ENCODE data around the gene PHF21B. TPM values are rescaled to one million over a fixed set of nuclear protein-coding genes. Genes with fewer than 3 reads are reported as not detected.

PHF21B gene
- total RNA-seq, 1 donor from 2014 or later = 4.6 TPM

DNA sequence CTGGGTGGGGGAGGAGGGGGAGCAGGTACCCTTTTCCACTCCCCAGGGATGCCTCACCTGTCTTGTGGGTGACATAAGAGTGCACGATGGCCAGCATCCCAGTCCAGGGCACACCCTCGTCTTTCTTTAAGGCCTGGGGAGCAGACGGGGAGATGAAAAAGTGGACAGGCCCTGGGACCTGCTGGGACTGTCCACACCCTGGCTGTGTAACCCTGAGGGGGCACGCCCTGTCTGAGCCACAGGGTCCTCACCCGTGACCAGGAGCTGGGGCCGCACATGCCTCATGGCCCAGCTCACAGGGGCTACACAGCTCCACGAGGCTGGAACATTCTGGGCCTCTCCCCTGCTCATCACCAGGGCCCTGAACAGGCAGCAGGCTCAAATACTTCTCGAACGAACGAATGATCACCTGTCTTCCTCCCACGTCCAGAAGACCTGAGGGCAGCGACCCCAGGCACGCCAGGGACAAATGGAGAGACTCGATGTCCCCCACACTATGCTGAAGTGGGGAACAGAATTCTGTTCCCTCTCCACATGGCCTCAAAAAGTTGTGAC, 123.9 kb downstream of the PHF21B start:
- Mint-ChIP-seq H3K27me3 (ENCODE audit: unreplicated experiment) (peaks cover 2% of the 10 kb centered on the region), H3K4me3 (ENCODE audit: unreplicated experiment) (no peak overlapping the region), H3K27ac (ENCODE audit: unreplicated experiment) (no peak overlapping the region), H3K4me1 (ENCODE audit: unreplicated experiment) (no peaks in the 10 kb centered on the region), H3K36me3 (ENCODE audit: low read depth, unreplicated experiment) (peaks cover 4% of the 10 kb centered on the region), H3K9me3 (ENCODE audit: unreplicated experiment) (no peaks in the 10 kb centered on the region)
- no peak for DNase-seq (ENCODE audit: low spot score)
- TF ChIP-seq CTCF (IDR thresholded peaks at IDR 0.05; ENCODE audit: unreplicated experiment) = no peak

DNA sequence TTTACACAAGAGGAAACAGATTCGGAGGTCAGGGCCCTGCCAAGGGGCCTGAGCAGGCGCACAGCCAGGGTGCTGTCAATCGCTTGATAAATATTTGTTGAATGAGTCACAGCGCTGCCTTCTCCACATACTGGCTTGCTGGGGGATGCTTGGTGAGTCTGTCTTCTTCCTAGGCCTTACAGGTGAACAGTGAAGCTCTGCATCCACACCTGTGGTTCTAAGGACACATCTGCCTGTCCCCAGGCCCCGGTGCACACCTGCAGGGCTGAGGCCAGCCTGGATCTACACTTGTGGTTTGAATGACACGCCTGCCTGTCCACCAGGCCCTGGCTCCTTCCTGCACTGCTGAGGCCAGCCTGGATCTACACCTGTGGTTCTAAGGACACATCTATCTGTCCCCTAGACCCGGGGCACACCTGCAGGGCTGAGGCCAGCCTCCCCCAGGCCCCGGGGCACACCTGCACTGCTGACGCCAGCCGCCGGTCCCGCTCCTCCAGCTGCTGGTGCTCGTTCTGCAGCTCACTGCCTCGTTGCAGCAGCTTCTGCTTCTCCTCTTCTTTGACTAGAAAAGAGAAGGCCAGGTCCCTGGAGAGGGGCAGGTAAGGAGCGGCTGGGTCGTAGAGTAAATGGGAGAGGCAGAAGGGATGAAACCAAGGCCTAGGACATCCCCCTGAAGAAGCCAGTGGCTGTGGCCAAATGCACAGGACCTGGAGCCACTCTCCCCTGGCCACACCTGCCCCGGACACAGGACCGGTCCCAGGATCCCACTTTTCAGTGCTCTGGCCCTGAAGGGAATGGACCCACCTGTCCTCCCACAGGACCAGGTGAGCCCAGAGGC, 124.6 kb downstream of the PHF21B start:
- Mint-ChIP-seq H3K9me3 (ENCODE audit: unreplicated experiment) (no peaks in the 10 kb centered on the region), H3K27me3 (ENCODE audit: unreplicated experiment) (peaks cover under 1% of the 10 kb centered on the region), H3K4me3 (ENCODE audit: unreplicated experiment) (no peak overlapping the region), H3K27ac (ENCODE audit: unreplicated experiment) (no peak overlapping the region), H3K4me1 (ENCODE audit: unreplicated experiment) (no peaks in the 10 kb centered on the region), H3K36me3 (ENCODE audit: low read depth, unreplicated experiment) (peaks cover 4% of the 10 kb centered on the region)
- no peak for DNase-seq (ENCODE audit: low spot score)
- no peak for TF ChIP-seq CTCF (IDR thresholded peaks at IDR 0.05; ENCODE audit: unreplicated experiment)

DNA sequence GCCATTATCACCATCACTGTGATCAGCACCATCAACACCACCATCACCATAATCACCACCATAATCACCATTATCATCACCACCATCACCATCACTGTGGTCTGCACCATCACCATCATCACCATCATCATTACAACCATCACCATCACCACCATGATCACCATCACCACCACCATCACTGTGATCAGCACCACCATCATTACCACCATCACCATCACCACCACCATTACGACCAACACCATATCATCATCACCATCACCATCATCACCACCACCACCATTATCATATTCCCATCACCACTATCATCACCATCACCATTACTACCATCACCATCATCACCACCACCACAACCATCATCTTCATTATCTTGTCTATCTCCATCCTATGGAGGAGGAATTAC, 125.2 kb downstream of the PHF21B start:
- H3K9me3 Mint-ChIP-seq (ENCODE audit: unreplicated experiment) = no peaks in the 10 kb centered on the region
- H3K4me1 Mint-ChIP-seq (ENCODE audit: unreplicated experiment) = no peaks in the 10 kb centered on the region
- no peak for TF ChIP-seq CTCF (IDR thresholded peaks at IDR 0.05; ENCODE audit: unreplicated experiment)
- no peak overlapping the region for H3K4me3 Mint-ChIP-seq (ENCODE audit: unreplicated experiment)
- H3K36me3 Mint-ChIP-seq (ENCODE audit: low read depth, unreplicated experiment) = peaks cover 4% of the 10 kb centered on the region
- DNase-seq (ENCODE audit: low spot score) = no peak
- H3K27ac Mint-ChIP-seq (ENCODE audit: unreplicated experiment) = no peak overlapping the region
- H3K27me3 Mint-ChIP-seq (ENCODE audit: unreplicated experiment) = no peaks in the 10 kb centered on the region

DNA sequence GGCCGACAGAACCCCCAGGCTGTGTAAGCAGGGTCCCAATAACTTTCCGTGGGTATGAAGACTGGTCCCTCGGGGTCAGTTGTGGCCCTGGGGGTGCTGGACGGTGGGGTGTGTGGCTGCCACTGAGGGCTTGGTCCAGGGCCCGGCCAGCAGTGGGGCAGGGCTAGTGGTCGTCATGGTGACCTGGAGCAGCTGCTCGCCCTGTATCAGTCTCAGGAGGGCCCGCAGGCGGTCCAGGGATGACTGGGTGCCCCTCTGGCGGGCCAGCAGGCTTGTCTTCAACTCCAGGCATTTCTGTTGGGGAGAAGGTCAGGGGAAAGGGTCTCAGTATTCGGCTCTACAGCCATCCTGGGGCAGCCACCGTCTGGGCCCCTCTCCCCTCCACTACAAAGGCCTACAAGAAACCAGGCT, 126.8 kb downstream of the PHF21B start:
- Mint-ChIP-seq H3K9me3 (ENCODE audit: unreplicated experiment) (no peaks in the 10 kb centered on the region), H3K4me1 (ENCODE audit: unreplicated experiment) (no peaks in the 10 kb centered on the region), H3K27me3 (ENCODE audit: unreplicated experiment) (peaks cover 1% of the 10 kb centered on the region), H3K36me3 (ENCODE audit: low read depth, unreplicated experiment) (peaks cover 4% of the 10 kb centered on the region), H3K27ac (ENCODE audit: unreplicated experiment) (no peak overlapping the region), H3K4me3 (ENCODE audit: unreplicated experiment) (no peak overlapping the region)
- DNase-seq (ENCODE audit: low spot score) = no peak
- no peak for TF ChIP-seq CTCF (IDR thresholded peaks at IDR 0.05; ENCODE audit: unreplicated experiment)

Data from endothelial cell (in vitro differentiated cells).